Dermis blood vessel endothelial cell (primary cell): ENCODE results near the gene TINCR. TPM values are rescaled to one million over a fixed set of nuclear protein-coding genes. Genes with fewer than 3 reads are reported as not detected.

Source experiments
- DNase-seq: peaks from one replicate; pipeline ENCODE4 v3.0.0; 2010
- total RNA-seq: library from RNA; depleted of rRNA; stranded (reverse); fragments of >200 nt; gene quantifications from 2 replicates; pipeline ENCODE4 v1.2.3, GENCODE V29; 2014

Gene TINCR
- total RNA-seq, 1 donor from 2014 or later: under 0.01 TPM

GRCh38 chr19:5588906-5589676 lies 21.3 kb upstream of the TINCR start:
- no peak for DNase-seq

GRCh38 chr19:5588441-5588840 lies 20.7 kb upstream of the TINCR start:
- DNase-seq: no peak

DNA sequence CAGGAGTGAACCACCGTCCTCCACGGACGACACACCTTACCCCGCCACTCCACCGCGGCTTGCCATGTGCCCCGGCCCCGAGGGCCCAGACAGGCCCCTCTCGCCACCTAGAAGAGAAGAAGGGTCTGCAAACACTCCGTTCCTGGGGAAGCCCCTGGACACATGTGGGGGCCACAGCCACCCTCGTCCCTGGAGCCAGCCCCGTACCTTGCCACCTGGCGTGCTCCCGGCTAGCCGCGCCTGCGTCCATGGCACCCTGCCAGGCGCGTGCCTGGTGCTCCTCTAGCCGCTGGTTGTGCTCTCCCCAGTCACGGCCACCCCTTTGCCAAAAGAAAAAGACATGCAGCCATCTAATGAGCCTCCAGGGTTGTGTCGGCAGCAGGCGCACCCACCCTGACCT lies 19.9 kb upstream of the TINCR start:
- DNase-seq: no peak

GRCh38 chr19:5587071-5587455 lies 19.3 kb upstream of the TINCR start:
- no peak for DNase-seq

- no peak for DNase-seq
Measured at GRCh38 chr19:5586300-5587070, 18.7 kb upstream of the TINCR start.

GRCh38 chr19:5585461-5586299 lies 17.9 kb upstream of the TINCR start:
- no peak for DNase-seq

GRCh38 chr19:5580161-5580571 lies 12.4 kb upstream of the TINCR start:
- DNase-seq: no peak

- no peak for DNase-seq
Measured at GRCh38 chr19:5579697-5580096, 11.9 kb upstream of the TINCR start.

- no peak for DNase-seq
Measured at GRCh38 chr19:5579286-5579685, 11.5 kb upstream of the TINCR start.

GRCh38 chr19:5578097-5578846 lies 10.5 kb upstream of the TINCR start:
- DNase-seq: peak; percentile 65

DNA sequence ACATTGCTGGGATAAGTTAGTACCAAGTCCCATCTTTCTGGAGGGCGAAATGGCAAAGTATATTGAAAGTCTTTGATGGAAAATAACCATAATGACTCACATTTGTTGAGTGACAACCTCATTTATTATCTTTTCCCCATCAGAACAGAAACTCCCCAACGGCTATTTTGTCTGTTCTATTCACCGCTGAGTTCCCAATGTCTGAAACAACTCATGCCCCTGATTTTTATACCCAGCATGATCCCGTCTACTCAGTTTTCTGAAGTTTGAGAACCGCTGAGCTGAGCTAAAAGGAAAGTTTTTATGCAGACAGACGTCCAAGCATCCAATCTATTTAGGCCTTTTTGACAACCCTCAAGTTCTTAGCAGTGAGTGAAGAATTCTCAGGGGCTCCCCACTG lies 7.8 kb upstream of the TINCR start:
- no peak for DNase-seq

GRCh38 chr19:5572556-5573286 lies 5.0 kb upstream of the TINCR start:
- no peak for DNase-seq

DNA sequence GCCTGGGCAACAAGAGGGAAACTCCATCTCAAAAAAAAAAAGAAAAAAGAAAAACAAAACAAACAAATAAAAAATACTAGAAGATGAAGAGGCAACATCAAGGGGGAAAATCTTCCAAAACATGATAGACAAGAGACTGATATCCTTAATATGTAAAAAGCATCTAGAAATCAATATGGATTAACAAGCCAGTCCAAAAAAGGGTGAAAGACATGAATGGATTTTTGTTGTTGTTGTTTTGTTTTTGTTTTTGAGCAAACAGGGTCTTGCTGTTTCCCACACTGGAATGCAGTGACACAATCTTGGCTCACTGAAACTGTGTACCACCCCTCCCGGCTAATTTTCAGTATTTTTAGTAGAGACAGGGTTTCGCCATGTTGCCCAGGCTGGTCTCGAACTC lies 4.0 kb upstream of the TINCR start:
- no peak for DNase-seq

DNA sequence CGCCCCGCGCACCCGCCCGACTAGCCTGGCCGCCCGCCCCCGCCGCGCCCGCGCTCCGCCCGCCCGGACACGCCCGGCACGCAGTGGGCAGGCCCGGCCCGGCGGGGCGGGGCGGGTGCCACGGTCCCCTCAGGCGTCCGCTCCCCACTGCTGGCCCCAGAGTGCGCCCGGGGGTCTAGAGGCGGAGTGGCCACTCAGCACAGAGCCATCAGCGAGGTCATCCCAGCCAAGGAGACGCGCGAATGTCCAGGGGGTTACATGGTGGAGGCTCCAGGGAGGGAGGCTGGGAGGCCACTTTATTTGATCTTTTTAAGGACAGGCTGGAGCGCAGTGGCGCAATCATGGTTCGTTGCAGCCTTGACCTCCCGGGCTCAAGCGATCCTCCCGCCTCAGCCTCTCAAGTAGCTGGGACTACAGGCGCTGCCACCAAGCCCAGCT lies 236 bp upstream of the TINCR start:
- DNase-seq: no peak

GRCh38 chr19:5564930-5565329 lies 2.8 kb downstream of the TINCR start:
- DNase-seq: no peak

GRCh38 chr19:5563935-5564612 lies 3.7 kb downstream of the TINCR start:
- no peak for DNase-seq

- DNase-seq: no peak
Measured at GRCh38 chr19:5563008-5563431, 4.7 kb downstream of the TINCR start.

DNA sequence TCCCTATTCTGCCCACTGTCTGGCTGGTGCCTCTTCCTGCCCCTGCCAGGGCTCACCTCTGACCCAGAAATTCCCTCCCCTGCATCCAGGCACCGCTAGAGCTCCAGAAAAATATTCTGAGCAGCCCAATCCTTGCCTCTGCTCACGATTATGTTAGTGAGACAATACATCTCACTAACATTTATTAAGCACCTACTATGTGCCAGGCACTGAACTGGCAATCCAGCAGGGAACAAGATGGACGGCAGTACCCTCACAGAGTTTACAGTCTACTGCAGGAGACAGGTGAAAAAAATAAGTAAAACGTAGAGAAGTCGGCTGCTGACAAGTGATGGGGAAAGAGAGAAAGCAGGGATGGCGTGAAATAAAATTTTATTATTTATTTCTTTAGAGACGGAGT lies 5.5 kb downstream of the TINCR start:
- no peak for DNase-seq

DNA sequence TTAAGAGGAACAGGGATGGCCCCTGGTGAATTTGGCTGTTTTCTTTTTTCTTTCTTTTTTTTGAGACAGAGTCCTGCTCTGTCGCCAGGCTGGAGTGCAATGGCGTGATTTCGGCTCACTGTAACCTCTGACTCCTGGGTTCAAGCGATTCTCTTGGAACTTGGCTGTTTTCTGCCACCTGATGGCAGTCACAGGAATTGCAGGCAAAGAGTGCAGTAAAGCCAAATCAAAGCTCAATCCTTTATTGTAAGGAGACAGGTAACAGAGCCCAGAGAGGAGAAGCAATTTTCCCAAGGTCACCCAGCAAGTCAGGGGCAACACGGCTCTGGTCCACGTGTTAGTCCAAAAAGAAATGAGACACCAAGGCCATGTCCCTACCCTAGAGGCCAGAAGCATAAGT lies 6.2 kb downstream of the TINCR start:
- DNase-seq: no peak

- DNase-seq: no peak
Measured at GRCh38 chr19:5560156-5560555, 7.6 kb downstream of the TINCR start.

- no peak for DNase-seq
Measured at GRCh38 chr19:5559804-5560133, 8.0 kb downstream of the TINCR start.
